A549 (cell line): ENCODE results near the gene GGACT. TPM values are rescaled to one million over a fixed set of nuclear protein-coding genes. Genes with fewer than 3 reads are reported as not detected.

Experiments used
- ATAC-seq, 2 experiments: fragments of 200-7000 bp in 1 of 2; fragments of >200 bp in 1 of 2; cut with Nextera tagmentation in 1 of 2; cut with Tn5 transposase in 1 of 2; 3 replicates each; pipeline versions ENCODE4 v1.8.0 to v1.9.1; 2018 to 2020; ENCODE audit warnings: mild to moderate bottlenecking in 1 of 2, moderate library complexity in 1 of 2
- CTCF ChIA-PET: fragments of 300-600 bp; sonication (Branson Sonifier 250); formaldehyde crosslinking; extraction: SDS; loops from one replicate; lab custom pipeline; 2021; ENCODE audit warnings: antibody characterized with exemption, inconsistent platforms; lab: Yijun Ruan, JAX
- POLR2A ChIA-PET: fragments of 350-600 bp; formaldehyde crosslinking; extraction: SDS; loops from one replicate; lab custom pipeline; 2021; ENCODE audit warnings: antibody characterized with exemption, inconsistent platforms; lab: Yijun Ruan, JAX
- DNase-seq, 2 experiments: peaks; one replicate each; pipeline versions ENCODE4 v3.0.0 to v3.0.0-alpha.2; 2011 to 2016; ENCODE audit warnings: low read depth in 1 of 2, low spot score in 1 of 2
- FAIRE-seq: peaks from 2 replicates; lab custom pipeline; 2011; peaks lifted over from hg19 to GRCh38; lab: Jason Lieb, UNC
- H3K27ac ChIP-seq, 2 experiments: fragments of >200 bp; sonication (Bioruptor Twin); formaldehyde crosslinking; 3 replicates each; pipeline ENCODE4 v1.5.1; 2016 to 2017
- H3K4me1 ChIP-seq: fragments of >200 bp; sonication (Bioruptor Twin); formaldehyde crosslinking; 3 replicates; pipeline ENCODE4 v1.6.1; 2016
- H3K4me2 ChIP-seq: fragments of >200 bp; sonication (Bioruptor Twin); formaldehyde crosslinking; 3 replicates; pipeline ENCODE4 v1.6.1; 2016
- H3K4me3 ChIP-seq: fragments of >200 bp; sonication (Bioruptor Twin); formaldehyde crosslinking; 3 replicates; pipeline ENCODE4 v1.5.1; 2016
- H3K9me3 ChIP-seq: fragments of >200 bp; sonication (Bioruptor Twin); formaldehyde crosslinking; 3 replicates; pipeline ENCODE4 v1.6.1; 2016
- CHD2 ChIP-seq: fragments of 150-350 bp; IDR thresholded peaks from 2 replicates; pipeline ENCODE4 v1.6.1; 2014; ENCODE audit warnings: low read length; ENCODE audit not compliant: partially characterized antibody
- CHD4 ChIP-seq: fragments of 200-600 bp; sonication (generic); IDR thresholded peaks from 2 replicates; pipeline ENCODE4 v1.6.1; 2016; ENCODE audit warnings: antibody characterized with exemption, mild to moderate bottlenecking, borderline replicate concordance
- EHF ChIP-seq: fragments of 250-450 bp; sonication (Bioruptor Pico); IDR thresholded peaks from 2 replicates; pipeline ENCODE4 v1.5.0; 2020; ENCODE audit warnings: mild to moderate bottlenecking
- EHMT2 ChIP-seq: fragments of 200-600 bp; sonication (generic); IDR thresholded peaks from 2 replicates; pipeline ENCODE4 v1.6.1; 2016; ENCODE audit warnings: antibody characterized with exemption, low read depth, mild to moderate bottlenecking, moderate library complexity
- ESRRA ChIP-seq: fragments of 150-350 bp; IDR thresholded peaks from 2 replicates; pipeline ENCODE4 v1.6.1; 2014; ENCODE audit warnings: mild to moderate bottlenecking, low read length, borderline replicate concordance
- FOXS1 ChIP-seq: fragments of 250-450 bp; sonication (Bioruptor Pico); IDR thresholded peaks from 2 replicates; pipeline ENCODE4 v1.5.0; 2020; ENCODE audit warnings: mild to moderate bottlenecking, moderate library complexity
- HDAC2 ChIP-seq: fragments of 200-600 bp; sonication (generic); IDR thresholded peaks from 2 replicates; pipeline ENCODE4 v1.6.1; 2016
- HEYL ChIP-seq: fragments of 250-450 bp; sonication (Bioruptor Pico); IDR thresholded peaks from 2 replicates; pipeline ENCODE4 v1.8.0; 2021; ENCODE audit warnings: mild to moderate bottlenecking, moderate library complexity
- HMGXB4 ChIP-seq: fragments of 250-450 bp; sonication (Bioruptor Pico); IDR thresholded peaks from 2 replicates; pipeline ENCODE4 v1.5.0; 2021; ENCODE audit warnings: mild to moderate bottlenecking, moderate library complexity, borderline replicate concordance
- KDM1A ChIP-seq: fragments of 200-600 bp; sonication (generic); IDR thresholded peaks from 2 replicates; pipeline ENCODE4 v1.6.1; 2016; ENCODE audit warnings: low read depth, mild to moderate bottlenecking
- MAFK ChIP-seq: fragments of 450-650 bp; IDR thresholded peaks from 2 replicates; pipeline ENCODE4 v1.6.1; 2014; ENCODE audit not compliant: partially characterized antibody
- MYC ChIP-seq: IDR thresholded peaks from 2 replicates; pipeline ENCODE4 v1.6.1; 2012; ENCODE audit warnings: mild to moderate bottlenecking, inconsistent platforms, low read length, improper control_type of control experiment, borderline replicate concordance
- NR3C1 ChIP-seq: fragments of >200 bp; sonication (Bioruptor Twin); formaldehyde crosslinking; IDR thresholded peaks from 3 replicates; pipeline ENCODE4 v1.6.1; 2017
- RAD21 ChIP-seq, 2 experiments: fragments of >200 bp in 1 of 2; sonication (Bioruptor Twin) in 1 of 2; formaldehyde crosslinking in 1 of 2; IDR thresholded peaks in 1 of 2; conservative IDR thresholded peaks in 1 of 2; 2 replicates in 1 of 2; 3 replicates in 1 of 2; pipeline ENCODE4 v1.6.1; 2012 to 2018; ENCODE audit warnings: inconsistent platforms in 1 of 2
- REST ChIP-seq: fragments of 200-600 bp; sonication (generic); IDR thresholded peaks from 2 replicates; pipeline ENCODE4 v1.6.1; 2016; ENCODE audit warnings: antibody characterized with exemption, mild to moderate bottlenecking, moderate library complexity
- RFX5 ChIP-seq: fragments of 450-650 bp; IDR thresholded peaks from 2 replicates; pipeline ENCODE4 v1.7.1; 2014; ENCODE audit warnings: antibody characterized with exemption, mild to moderate bottlenecking, moderate library complexity
- SMC3 ChIP-seq: fragments of >200 bp; sonication (Bioruptor Twin); formaldehyde crosslinking; IDR thresholded peaks from 3 replicates; pipeline ENCODE4 v1.6.1; 2018; ENCODE audit warnings: inconsistent platforms
- SREBF2 ChIP-seq: fragments of 450-650 bp; IDR thresholded peaks from 2 replicates; pipeline ENCODE4 v1.6.1; 2014; ENCODE audit warnings: mild to moderate bottlenecking, moderate library complexity
- ZC3H11A ChIP-seq: fragments of 450-650 bp; IDR thresholded peaks from 2 replicates; pipeline ENCODE4 v1.6.1; 2014; ENCODE audit warnings: antibody characterized with exemption, mild to moderate bottlenecking
- ZSCAN20 ChIP-seq: fragments of 250-450 bp; sonication (Bioruptor Pico); IDR thresholded peaks from 2 replicates; pipeline ENCODE4 v1.8.0; 2022; ENCODE audit warnings: mild to moderate bottlenecking, moderate library complexity
- WGBS: methylation state at CpG from one replicate; pipeline ENCODE4 v1.1.6; 2017; ENCODE audit errors: missing lambda C conversion rate; 5-methylcytosine and 5-hydroxymethylcytosine counted together
- polyA plus RNA-seq, 4 experiments: library from polyadenylated mRNA; depleted of rRNA in 3 of 4; stranded (reverse); fragments of >200 nt; fragmentation: RNase III in 1 of 4; extraction: RNeasy Plus Mini Kit Qiagen cat#74134 plus additional on column Dnase treatment in 1 of 4; gene quantifications; 2 replicates in 3 of 4; 3 replicates in 1 of 4; pipeline ENCODE4 v1.2.3, GENCODE V29; 2011 to 2017
- TF ChIP-seq, protein P1 (sequence below): IDR thresholded peaks from 2 replicates; pipeline ENCODE4 v1.6.1; 2012
- TF ChIP-seq, protein P2 (sequence below): fragments of >200 bp; sonication (Bioruptor Twin); formaldehyde crosslinking; IDR thresholded peaks from 3 replicates; pipeline ENCODE4 v1.6.1; 2016

The GGACT gene
- polyA plus RNA-seq, 2 of the 4 experiments (the other 2 are of a cell fraction), result 2.7 to 8.6 TPM

- no peak for FAIRE-seq
- Histone ChIP-seq H3K27ac (no peak overlapping the region), H3K4me3 (no peak overlapping the region), H3K4me1 (peaks cover 12% of the 10 kb centered on the region; the same call in 1 of the 3 replicates)
- ChIA-PET CTCF (no interaction called here), POLR2A (no interaction called here)
- TF ChIP-seq SREBF2 (no peak), EHMT2 (no peak), CHD2 (no peak), HDAC2 (no peak), CHD4 (no peak), FOXS1 (CRISPR knock-in tag) (no peak), HEYL (no peak), ZSCAN20 (no peak), NR3C1 (no peak), EHF (CRISPR knock-in tag) (no peak), ESRRA (no peak), KDM1A (no peak), MYC (no peak), HMGXB4 (CRISPR knock-in tag) (no peak), RAD21 (conservative IDR thresholded peaks at IDR 0.05 in 1 of 2, IDR thresholded peaks at IDR 0.05 in 1 of 2) (no peak), ZC3H11A (no peak), RFX5 (no peak), MAFK (no peak)
- TF ChIP-seq, protein P1, sequence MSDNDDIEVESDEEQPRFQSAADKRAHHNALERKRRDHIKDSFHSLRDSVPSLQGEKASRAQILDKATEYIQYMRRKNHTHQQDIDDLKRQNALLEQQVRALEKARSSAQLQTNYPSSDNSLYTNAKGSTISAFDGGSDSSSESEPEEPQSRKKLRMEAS, result no peak
- TF ChIP-seq, protein P2, sequence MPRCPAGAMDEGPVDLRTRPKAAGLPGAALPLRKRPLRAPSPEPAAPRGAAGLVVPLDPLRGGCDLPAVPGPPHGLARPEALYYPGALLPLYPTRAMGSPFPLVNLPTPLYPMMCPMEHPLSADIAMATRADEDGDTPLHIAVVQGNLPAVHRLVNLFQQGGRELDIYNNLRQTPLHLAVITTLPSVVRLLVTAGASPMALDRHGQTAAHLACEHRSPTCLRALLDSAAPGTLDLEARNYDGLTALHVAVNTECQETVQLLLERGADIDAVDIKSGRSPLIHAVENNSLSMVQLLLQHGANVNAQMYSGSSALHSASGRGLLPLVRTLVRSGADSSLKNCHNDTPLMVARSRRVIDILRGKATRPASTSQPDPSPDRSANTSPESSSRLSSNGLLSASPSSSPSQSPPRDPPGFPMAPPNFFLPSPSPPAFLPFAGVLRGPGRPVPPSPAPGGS, result no peak
- TF ChIP-seq, all 56 proteins: peak for 0
- Histone ChIP-seq H3K9me3 (no peaks in the 10 kb centered on the region), H3K4me2 (no peak overlapping the region)
- WGBS, result 89% methylated on average over 8 of the region's 8 CpGs
- DNase-seq (no peak), ATAC-seq (no peak)
Measured at GRCh38 chr13:100630555-100630954, 42.0 kb upstream of the GGACT start.

DNA sequence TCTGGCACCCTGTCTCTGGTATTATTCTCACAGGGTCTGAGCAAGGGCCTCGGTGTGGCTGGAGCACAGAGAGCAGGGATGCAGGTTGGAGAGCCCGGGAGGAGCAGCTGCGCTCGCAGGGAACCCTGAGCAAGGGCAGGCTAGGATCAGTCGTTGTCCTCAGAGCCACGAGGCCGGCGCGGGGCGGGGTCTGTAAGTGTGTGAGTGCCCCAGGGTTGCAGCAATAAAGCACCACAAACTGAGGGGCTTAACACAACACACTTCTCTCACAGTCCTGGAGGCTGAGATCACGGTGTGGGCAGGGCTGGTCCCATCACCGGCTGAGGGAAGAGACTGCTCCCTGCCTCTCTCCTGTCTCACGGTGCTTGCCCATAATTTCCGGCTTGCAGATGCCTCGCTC is 38.5 kb upstream of the GGACT start:
- WGBS, result 86% methylated on average over 10 of the region's 15 CpGs
- FAIRE-seq, result no peak

More for the DNA sequence above, 38.5 kb upstream of the GGACT start:
- POLR2A ChIA-PET, result no interaction called here
- DNase-seq (no peak), ATAC-seq (no peak)
- TF ChIP-seq SMC3 (no peak), REST (no peak), ZC3H11A (no peak), EHF (CRISPR knock-in tag) (no peak), HDAC2 (no peak)
- Histone ChIP-seq H3K4me1 (no peaks in the 10 kb centered on the region), H3K9me3 (no peaks in the 10 kb centered on the region), H3K4me2 (no peak overlapping the region), H3K27ac (no peak overlapping the region), H3K4me3 (no peak overlapping the region)
- CTCF ChIA-PET, result no interaction called here
